ENCODE results near the gene PPP1R1B.
A peak's percentile ranks its signal among the peaks of the same experiment; 100 is the strongest.

The PPP1R1B gene

DNA sequence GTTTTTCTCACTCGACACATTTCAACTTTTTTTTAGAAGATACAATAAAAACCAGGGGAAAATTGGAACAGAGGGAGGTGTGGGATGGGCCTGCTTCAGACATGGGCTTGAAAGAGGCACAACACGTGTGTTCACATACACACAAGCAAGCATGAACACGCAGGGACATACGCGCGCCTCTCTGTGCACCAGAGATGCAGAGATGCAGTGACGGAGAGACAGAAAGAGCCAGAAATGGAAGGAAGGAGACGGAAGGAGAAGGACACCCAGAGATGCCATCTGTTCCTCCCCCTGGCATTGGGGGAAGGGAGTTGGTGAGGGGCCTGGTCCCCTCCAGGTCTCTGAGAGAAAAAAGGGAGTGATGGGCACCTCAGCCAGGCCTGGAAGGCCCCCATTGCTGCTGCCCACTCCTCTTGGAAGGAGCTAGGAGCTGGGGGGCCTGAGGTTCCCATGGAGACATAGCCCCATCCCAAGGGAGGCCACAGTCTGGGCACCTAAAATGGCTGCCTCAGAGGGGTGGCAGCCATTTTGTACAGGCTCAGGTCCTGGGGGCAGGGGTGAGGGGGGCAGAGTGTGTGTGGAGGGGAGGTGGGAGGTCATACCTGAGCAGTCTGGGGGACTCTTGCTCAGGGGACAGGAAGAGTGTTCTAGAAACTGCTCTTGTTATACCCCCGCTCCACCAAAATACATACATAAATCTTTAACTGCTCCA lies 15.2 kb upstream of the PPP1R1B start:
- H3K36me3 ChIP-seq (ENCODE audit: insufficient read depth, low read length), result no peaks in the 10 kb centered on the region
- no peaks in the 10 kb centered on the region for H3F3A ChIP-seq (ENCODE audit: low read depth)
- no peaks in the 10 kb centered on the region for H3K27me3 ChIP-seq (ENCODE audit: insufficient read depth, low read length, poor library complexity, severe bottlenecking)
- no peak overlapping the region for H3K4me2 ChIP-seq (ENCODE audit: low read depth, low read length, poor library complexity, severe bottlenecking)
- no peaks in the 10 kb centered on the region for H3K9me2 ChIP-seq (replicated peaks; ENCODE audit: low read depth, low read length)
- TF ChIP-seq EZH2phosphoT487 (IDR thresholded peaks at IDR 0.05; ENCODE audit: borderline replicate concordance), result no peak
- TF ChIP-seq, protein P1, sequence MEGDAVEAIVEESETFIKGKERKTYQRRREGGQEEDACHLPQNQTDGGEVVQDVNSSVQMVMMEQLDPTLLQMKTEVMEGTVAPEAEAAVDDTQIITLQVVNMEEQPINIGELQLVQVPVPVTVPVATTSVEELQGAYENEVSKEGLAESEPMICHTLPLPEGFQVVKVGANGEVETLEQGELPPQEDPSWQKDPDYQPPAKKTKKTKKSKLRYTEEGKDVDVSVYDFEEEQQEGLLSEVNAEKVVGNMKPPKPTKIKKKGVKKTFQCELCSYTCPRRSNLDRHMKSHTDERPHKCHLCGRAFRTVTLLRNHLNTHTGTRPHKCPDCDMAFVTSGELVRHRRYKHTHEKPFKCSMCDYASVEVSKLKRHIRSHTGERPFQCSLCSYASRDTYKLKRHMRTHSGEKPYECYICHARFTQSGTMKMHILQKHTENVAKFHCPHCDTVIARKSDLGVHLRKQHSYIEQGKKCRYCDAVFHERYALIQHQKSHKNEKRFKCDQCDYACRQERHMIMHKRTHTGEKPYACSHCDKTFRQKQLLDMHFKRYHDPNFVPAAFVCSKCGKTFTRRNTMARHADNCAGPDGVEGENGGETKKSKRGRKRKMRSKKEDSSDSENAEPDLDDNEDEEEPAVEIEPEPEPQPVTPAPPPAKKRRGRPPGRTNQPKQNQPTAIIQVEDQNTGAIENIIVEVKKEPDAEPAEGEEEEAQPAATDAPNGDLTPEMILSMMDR (conservative IDR thresholded peaks at IDR 0.05; ENCODE audit: low read length), result no peak
- H4K20me1 ChIP-seq (ENCODE audit: insufficient read depth, low read length, poor library complexity, severe bottlenecking), result no peaks in the 10 kb centered on the region
- no peak overlapping the region for H3K9ac ChIP-seq (ENCODE audit: low read depth, low read length, poor library complexity, severe bottlenecking)
- no peaks in the 10 kb centered on the region for H3K79me2 ChIP-seq (ENCODE audit: insufficient read depth, low read length)
- no peaks in the 10 kb centered on the region for H3K9me3 ChIP-seq (ENCODE audit: insufficient read depth, low read depth, low read length)
- peak overlapping the region; percentile 55; the same call in 1 of the 2 replicates for H2AFZ ChIP-seq (ENCODE audit: low read length)
- no peak overlapping the region for H3K4me3 ChIP-seq (ENCODE audit: low read length, poor library complexity, severe bottlenecking)
- H3K4me1 ChIP-seq (ENCODE audit: insufficient read depth, low read length, poor library complexity, severe bottlenecking), result no peaks in the 10 kb centered on the region

DNA sequence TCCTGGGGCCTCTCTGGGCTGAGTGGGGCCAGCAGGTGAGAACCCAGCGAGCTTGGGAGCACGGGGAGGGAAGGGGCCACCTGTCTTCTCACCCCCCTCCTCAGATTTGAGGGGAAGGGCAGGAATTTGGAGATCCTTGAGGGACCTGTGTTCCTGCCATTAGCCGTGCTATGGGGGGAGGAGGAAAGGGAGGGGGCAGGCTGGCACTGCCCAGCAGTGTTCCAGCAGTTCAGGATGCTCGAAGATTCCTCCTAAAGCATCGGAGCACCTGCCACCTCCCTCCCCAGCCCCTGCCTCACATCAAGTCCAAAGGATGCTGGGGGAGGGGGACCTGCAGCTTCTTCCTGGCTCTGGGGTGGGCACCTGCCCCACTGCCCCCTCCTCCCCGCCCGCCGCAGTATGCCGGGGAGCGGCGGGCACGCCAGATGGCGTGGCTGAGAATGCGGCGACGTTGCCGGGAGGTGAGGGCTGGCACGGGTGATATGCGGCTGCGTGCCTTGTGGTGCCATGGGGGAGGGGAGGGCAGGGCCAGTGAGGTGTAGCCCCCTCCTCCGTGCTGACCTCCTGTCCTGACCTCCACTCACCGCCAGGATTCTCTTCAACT lies 14.4 kb upstream of the PPP1R1B start:
- Histone ChIP-seq H3K4me3 (ENCODE audit: low read length, poor library complexity, severe bottlenecking) (no peak overlapping the region), H3K27me3 (ENCODE audit: insufficient read depth, low read length, poor library complexity, severe bottlenecking) (no peaks in the 10 kb centered on the region), H2AFZ (ENCODE audit: low read length) (peak overlapping the region; percentile 55; the same call in 1 of the 2 replicates), H3K36me3 (ENCODE audit: insufficient read depth, low read length) (no peaks in the 10 kb centered on the region), H3K4me1 (ENCODE audit: insufficient read depth, low read length, poor library complexity, severe bottlenecking) (peaks cover 4% of the 10 kb centered on the region), H4K20me1 (ENCODE audit: insufficient read depth, low read length, poor library complexity, severe bottlenecking) (no peaks in the 10 kb centered on the region), H3K79me2 (ENCODE audit: insufficient read depth, low read length) (no peaks in the 10 kb centered on the region), H3K4me2 (ENCODE audit: low read depth, low read length, poor library complexity, severe bottlenecking) (no peak overlapping the region), H3K9me3 (ENCODE audit: insufficient read depth, low read depth, low read length) (no peaks in the 10 kb centered on the region), H3K9me2 (replicated peaks; ENCODE audit: low read depth, low read length) (no peaks in the 10 kb centered on the region), H3F3A (ENCODE audit: low read depth) (no peaks in the 10 kb centered on the region), H3K9ac (ENCODE audit: low read depth, low read length, poor library complexity, severe bottlenecking) (no peak overlapping the region)
- TF ChIP-seq EZH2phosphoT487 (IDR thresholded peaks at IDR 0.05; ENCODE audit: borderline replicate concordance), result no peak
- TF ChIP-seq, protein P1 (conservative IDR thresholded peaks at IDR 0.05; ENCODE audit: low read length), result no peak

DNA sequence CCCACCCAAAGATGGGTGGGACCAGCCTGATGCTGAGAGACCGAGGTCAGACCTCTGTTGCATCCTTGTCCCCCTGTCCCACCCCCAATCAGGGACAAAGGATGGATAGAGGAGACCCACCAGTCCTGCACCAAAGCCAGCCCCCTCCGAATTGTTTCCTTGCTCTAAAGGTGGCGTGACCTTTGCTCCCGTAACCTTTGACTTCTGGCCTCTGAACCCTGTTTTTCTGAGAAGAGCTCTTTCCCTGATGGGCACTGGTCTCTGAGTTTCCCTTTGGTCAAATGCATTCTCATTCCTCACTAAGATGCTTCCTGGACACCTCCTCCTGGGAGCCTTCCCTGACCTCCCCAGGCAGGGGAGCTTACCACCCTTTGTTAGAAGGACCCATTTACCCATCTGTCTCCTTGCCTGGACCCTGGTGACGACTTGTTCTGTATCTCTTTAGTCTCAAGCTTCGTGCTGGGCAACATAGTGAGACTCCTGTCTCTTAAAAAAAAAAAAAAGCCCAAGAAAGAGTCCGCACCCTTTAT lies 13.8 kb upstream of the PPP1R1B start:
- Histone ChIP-seq H3K79me2 (ENCODE audit: insufficient read depth, low read length) (no peaks in the 10 kb centered on the region), H2AFZ (ENCODE audit: low read length) (no peak overlapping the region), H3K4me1 (ENCODE audit: insufficient read depth, low read length, poor library complexity, severe bottlenecking) (peaks cover 6% of the 10 kb centered on the region), H3K36me3 (ENCODE audit: insufficient read depth, low read length) (no peaks in the 10 kb centered on the region), H3K9me2 (replicated peaks; ENCODE audit: low read depth, low read length) (no peaks in the 10 kb centered on the region), H3K9ac (ENCODE audit: low read depth, low read length, poor library complexity, severe bottlenecking) (no peak overlapping the region), H3K4me2 (ENCODE audit: low read depth, low read length, poor library complexity, severe bottlenecking) (no peak overlapping the region), H3K9me3 (ENCODE audit: insufficient read depth, low read depth, low read length) (no peaks in the 10 kb centered on the region), H3K4me3 (ENCODE audit: low read length, poor library complexity, severe bottlenecking) (no peak overlapping the region), H4K20me1 (ENCODE audit: insufficient read depth, low read length, poor library complexity, severe bottlenecking) (no peaks in the 10 kb centered on the region), H3K27me3 (ENCODE audit: insufficient read depth, low read length, poor library complexity, severe bottlenecking) (no peaks in the 10 kb centered on the region), H3F3A (ENCODE audit: low read depth) (no peaks in the 10 kb centered on the region)
- TF ChIP-seq, protein P1 (conservative IDR thresholded peaks at IDR 0.05; ENCODE audit: low read length), result no peak

All from Loucy (cell line).